Mesendoderm (in vitro differentiated cells): ENCODE results near the gene RRAS.
A peak's percentile ranks its signal among the peaks of the same experiment; 100 is the strongest.

Experiments
- DNase-seq: peaks from one replicate; pipeline ENCODE4 v3.0.0; 2013
- H2AK5ac ChIP-seq: 2 replicates; pipeline ENCODE4 v1.6.1; 2013; ENCODE audit warnings: low read length, inconsistent platforms
- H2BK120ac ChIP-seq: 2 replicates; pipeline ENCODE4 v1.6.1; 2013; ENCODE audit warnings: low read depth, mild to moderate bottlenecking, low read length, moderate library complexity, mixed read lengths
- H2BK15ac ChIP-seq: replicated peaks from 2 replicates; pipeline ENCODE4 v1.6.1; 2013; ENCODE audit warnings: low read depth, mild to moderate bottlenecking, moderate library complexity
- H2BK5ac ChIP-seq: 2 replicates; pipeline ENCODE4 v1.6.1; 2013; ENCODE audit warnings: low read length, inconsistent platforms
- H3K18ac ChIP-seq: 2 replicates; pipeline ENCODE4 v1.6.1; 2013; ENCODE audit warnings: mild to moderate bottlenecking, low read length, mixed read lengths
- H3K23ac ChIP-seq: one replicate; pipeline ENCODE4 v1.6.1; 2013; ENCODE audit warnings: low read length
- H3K27ac ChIP-seq: 2 replicates; pipeline ENCODE4 v1.5.1; 2013; ENCODE audit warnings: low read depth, mild to moderate bottlenecking, inconsistent platforms, low read length, moderate library complexity
- H3K27me3 ChIP-seq: 2 replicates; pipeline ENCODE4 v1.6.1; 2013; ENCODE audit warnings: low read length, control low read depth, mild to moderate bottlenecking, inconsistent platforms; ENCODE audit not compliant: insufficient read depth, poor library complexity
- H3K36me3 ChIP-seq: 2 replicates; pipeline ENCODE4 v1.6.1; 2013; ENCODE audit warnings: low read length, inconsistent platforms; ENCODE audit not compliant: control insufficient read depth, insufficient read depth
- H3K4ac ChIP-seq: one replicate; pipeline ENCODE4 v1.6.1; 2013; ENCODE audit warnings: low read depth, mild to moderate bottlenecking, low read length, moderate library complexity
- H3K4me1 ChIP-seq: 2 replicates; pipeline ENCODE4 v1.6.1; 2013; ENCODE audit warnings: low read depth, low read length, inconsistent platforms; ENCODE audit not compliant: control insufficient read depth
- H3K4me2 ChIP-seq: 2 replicates; pipeline ENCODE4 v1.6.1; 2013; ENCODE audit warnings: low read length
- H3K4me3 ChIP-seq: 2 replicates; pipeline ENCODE4 v1.5.1; 2013; ENCODE audit warnings: mild to moderate bottlenecking, low read length
- H3K56ac ChIP-seq: one replicate; pipeline ENCODE4 v1.6.1; 2013; ENCODE audit warnings: low read length
- H3K79me1 ChIP-seq: 2 replicates; pipeline ENCODE4 v1.6.1; 2013; ENCODE audit warnings: low read length, inconsistent platforms
- H3K79me2 ChIP-seq: 2 replicates; pipeline ENCODE4 v1.6.1; 2013; ENCODE audit warnings: mild to moderate bottlenecking, low read length; ENCODE audit not compliant: control insufficient read depth, insufficient read depth
- H3K9ac ChIP-seq: 2 replicates; pipeline ENCODE4 v1.6.1; 2013; ENCODE audit warnings: low read length, inconsistent platforms
- H4K5ac ChIP-seq: one replicate; pipeline ENCODE4 v1.6.1; 2013; ENCODE audit warnings: low read length
- H4K8ac ChIP-seq: one replicate; pipeline ENCODE4 v1.6.1; 2013; ENCODE audit warnings: low read depth, mild to moderate bottlenecking, control low read depth, low read length, moderate library complexity
- WGBS: extraction: QIAGEN DNeasy Blood & Tissue Kit; methylation state at CpG from one replicate; pipeline ENCODE4 v1.1.7; 2013; ENCODE audit warnings: low lambda C conversion rate, missing lambda C conversion rate; ENCODE audit not compliant: insufficient coverage; ENCODE audit errors: extremely low coverage; 5-methylcytosine and 5-hydroxymethylcytosine counted together

RRAS gene

GRCh38 chr19:49669516-49669915 lies 29.6 kb upstream of the RRAS start:
- Histone ChIP-seq H3K4me3 (no peak overlapping the region), H3K36me3 (peaks cover 1% of the 10 kb centered on the region), H3K18ac (no peak overlapping the region), H3K79me1 (peaks cover 17% of the 10 kb centered on the region), H3K23ac (no peak overlapping the region), H3K27me3 (no peaks in the 10 kb centered on the region), H3K27ac (no peak overlapping the region), H3K56ac (no peak overlapping the region), H3K4ac (no peak overlapping the region), H4K8ac (no peak overlapping the region), H2BK5ac (no peak overlapping the region), H3K4me2 (no peak overlapping the region), H3K79me2 (peaks cover 19% of the 10 kb centered on the region), H2AK5ac (no peak overlapping the region), H2BK15ac (no peak overlapping the region), H3K9ac (no peak overlapping the region), H4K5ac (no peak overlapping the region), H3K4me1 (peaks cover 2% of the 10 kb centered on the region), H2BK120ac (no peak overlapping the region)
- WGBS: no CpG with 5 or more reads among the region's 3 CpGs
- DNase-seq: no peak

GRCh38 chr19:49667473-49667872 lies 27.5 kb upstream of the RRAS start:
- Histone ChIP-seq H3K56ac (no peak overlapping the region), H3K4ac (no peak overlapping the region), H2BK15ac (no peak overlapping the region), H4K5ac (no peak overlapping the region), H3K4me3 (no peak overlapping the region), H2BK120ac (no peak overlapping the region), H3K27me3 (no peaks in the 10 kb centered on the region), H3K79me2 (peaks cover 19% of the 10 kb centered on the region), H3K79me1 (peaks cover 20% of the 10 kb centered on the region), H3K18ac (no peak overlapping the region), H3K36me3 (no peaks in the 10 kb centered on the region), H3K4me1 (peaks cover 2% of the 10 kb centered on the region), H2AK5ac (no peak overlapping the region), H4K8ac (no peak overlapping the region), H3K9ac (peak overlapping the region; percentile 68), H2BK5ac (no peak overlapping the region), H3K23ac (no peak overlapping the region), H3K27ac (no peak overlapping the region), H3K4me2 (no peak overlapping the region)
- WGBS: no CpG with 5 or more reads among the region's 2 CpGs
- DNase-seq: no peak

DNA sequence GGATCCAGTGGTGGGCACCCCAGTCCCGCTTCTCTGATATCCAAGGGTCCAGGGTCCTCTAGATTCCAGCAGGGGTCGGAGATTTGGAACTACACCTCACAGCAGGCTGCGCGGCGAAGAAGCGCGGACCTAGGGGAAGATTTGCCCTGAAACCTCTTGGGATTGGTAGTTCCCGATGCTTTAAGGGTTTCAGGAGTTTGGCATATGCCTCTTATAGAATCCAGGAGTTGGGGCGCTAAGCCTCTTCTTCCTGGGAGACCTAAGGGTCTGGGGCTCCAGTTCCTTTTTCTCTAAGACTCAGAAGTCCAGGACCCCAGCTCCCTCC lies 26.1 kb upstream of the RRAS start:
- H2AK5ac ChIP-seq: peak overlapping the region; percentile 72
- no peak overlapping the region for H3K23ac ChIP-seq
- H2BK120ac ChIP-seq: no peak overlapping the region
- no peak overlapping the region for H2BK5ac ChIP-seq
- DNase-seq: no peak
- peaks cover 20% of the 10 kb centered on the region for H3K79me1 ChIP-seq
- peak overlapping the region; percentile 89 for H3K4me2 ChIP-seq
- no peak overlapping the region for H4K5ac ChIP-seq
- WGBS: no CpG with 5 or more reads among the region's 9 CpGs
- peak overlapping the region; percentile 74 for H3K56ac ChIP-seq
- H3K27ac ChIP-seq: no peak overlapping the region
- no peak overlapping the region for H4K8ac ChIP-seq
- H3K18ac ChIP-seq: peak overlapping the region; percentile 85
- peak overlapping the region; percentile 45 for H3K4me3 ChIP-seq
- no peak overlapping the region for H2BK15ac ChIP-seq
- H3K79me2 ChIP-seq: peaks cover 19% of the 10 kb centered on the region
- peaks cover 2% of the 10 kb centered on the region for H3K4me1 ChIP-seq
- peak overlapping the region; percentile 68 for H3K9ac ChIP-seq
- peaks cover 5% of the 10 kb centered on the region for H3K36me3 ChIP-seq
- no peaks in the 10 kb centered on the region for H3K27me3 ChIP-seq
- H3K4ac ChIP-seq: peak overlapping the region; percentile 77

- Histone ChIP-seq H3K18ac (peak within 1 kb of the TSS; percentile 85), H2BK120ac (no peak within 1 kb of the TSS), H4K5ac (no peak within 1 kb of the TSS), H3K27ac (peak within 1 kb of the TSS; percentile 55), H3K79me1 (peaks cover 20% of the 10 kb centered on the region), H2BK15ac (no peak within 1 kb of the TSS), H3K27me3 (no peaks in the 10 kb centered on the region), H2BK5ac (peak within 1 kb of the TSS; percentile 78), H3K4me1 (peaks cover 2% of the 10 kb centered on the region), H3K23ac (peak within 1 kb of the TSS; percentile 95), H4K8ac (no peak within 1 kb of the TSS), H3K9ac (peak within 1 kb of the TSS; percentile 99), H3K56ac (peak within 1 kb of the TSS; percentile 99), H3K4me3 (peak within 1 kb of the TSS; percentile 99), H3K4me2 (peak within 1 kb of the TSS; percentile 100), H3K79me2 (peaks cover 19% of the 10 kb centered on the region), H3K4ac (peak within 1 kb of the TSS; percentile 77), H3K36me3 (peaks cover 6% of the 10 kb centered on the region), H2AK5ac (peak within 1 kb of the TSS; percentile 99)
- WGBS: no CpG with 5 or more reads among the region's 50 CpGs
- DNase-seq: peak; percentile 97
These were observed 25.6 kb upstream of the RRAS start, which contains the start of the genes BCL2L12 and IRF3 for GRCh38 chr19:49665351-49666119. BCL2L12 (plus strand) TSS chr19:49665933; CDS start chr19:49666693, 760 bp downstream. IRF3 (minus strand) TSS chr19:49665857; CDS start chr19:49664838, 1,019 bp downstream.

- H4K5ac ChIP-seq: no peak overlapping the region
- H3K23ac ChIP-seq: peak overlapping the region; percentile 94
- peak; percentile 32 for DNase-seq
- H3K4me3 ChIP-seq: peak overlapping the region; percentile 99
- peak overlapping the region; percentile 99 for H2AK5ac ChIP-seq
- H3K27ac ChIP-seq: peak overlapping the region; percentile 55
- peaks cover 20% of the 10 kb centered on the region for H3K79me1 ChIP-seq
- peak overlapping the region; percentile 99 for H3K9ac ChIP-seq
- H3K56ac ChIP-seq: peak overlapping the region; percentile 99
- H3K79me2 ChIP-seq: peaks cover 19% of the 10 kb centered on the region
- H3K4ac ChIP-seq: no peak overlapping the region
- H4K8ac ChIP-seq: no peak overlapping the region
- H3K27me3 ChIP-seq: no peaks in the 10 kb centered on the region
- H3K4me2 ChIP-seq: peak overlapping the region; percentile 100
- H3K4me1 ChIP-seq: peaks cover 2% of the 10 kb centered on the region
- no peak overlapping the region for H2BK15ac ChIP-seq
- H2BK5ac ChIP-seq: peak overlapping the region; percentile 78
- H3K18ac ChIP-seq: no peak overlapping the region
- WGBS: no CpG with 5 or more reads among the region's 7 CpGs
- H3K36me3 ChIP-seq: peaks cover 6% of the 10 kb centered on the region
- H2BK120ac ChIP-seq: no peak overlapping the region
These were observed 25.1 kb upstream of the RRAS start for GRCh38 chr19:49665036-49665350.
